Measurements from ENCODE around the gene ZDHHC16.
A peak's percentile ranks its signal among the peaks of the same experiment; 100 is the strongest.
"Not testable (repeated sequence)": the region's sequence is repeated elsewhere in the genome, so short reads cannot be mapped to it uniquely, and the experiment has no call there.

The ZDHHC16 gene

GRCh38 chr10:97479410-97479809 lies 33.4 kb downstream of the ZDHHC16 start:
- H3K9me3 ChIP-seq (ENCODE audit: control insufficient read depth, insufficient read depth, low read depth, low read length); H3K27ac ChIP-seq (ENCODE audit: extremely low read depth, low read depth, low read length); H3K4me1 ChIP-seq (ENCODE audit: control insufficient read depth, insufficient read depth, low read length); CTCF ChIA-PET; H3K4me3 ChIP-seq (ENCODE audit: low read depth, low read length); POLR2A ChIA-PET: not testable (repeated sequence)
- peaks cover 22 to 82% of the 10 kb centered on the region in 2 experiments for H3K36me3 ChIP-seq (ENCODE audit: control insufficient read depth in 2 of 2, insufficient read depth in 1 of 2, low read length in 2 of 2)
- TF ChIP-seq ZBTB17 (tag by site-specific recombination; IDR thresholded peaks at IDR 0.05) = 0 out of 2 replicates have a peak, but pooled peaks have one; percentile 5

- CTCF ChIA-PET = no interaction called here
- H3K36me3 ChIP-seq (ENCODE audit: control insufficient read depth in 2 of 2, insufficient read depth in 1 of 2, low read length in 2 of 2) = peaks cover 22 to 76% of the 10 kb centered on the region in 2 experiments
- H3K4me1 ChIP-seq (ENCODE audit: control insufficient read depth, insufficient read depth, low read length) = no peaks in the 10 kb centered on the region
Observed at GRCh38 chr10:97479939-97480338, 34.0 kb downstream of the ZDHHC16 start.

GRCh38 chr10:97481071-97481470 lies 35.1 kb downstream of the ZDHHC16 start:
- CTCF ChIA-PET = interaction anchor here (1.1 kb wide), 1 partner anchor 73 kb away, joined by 4 read pairs; no protein-coding TSS in a partner anchor
- Histone ChIP-seq H3K36me3 (ENCODE audit: control insufficient read depth in 2 of 2, insufficient read depth in 1 of 2, low read length in 2 of 2) (peaks cover 13 to 69% of the 10 kb centered on the region in 2 experiments), H3K27ac (ENCODE audit: extremely low read depth, low read depth, low read length) (no peak overlapping the region), H3K9me3 (ENCODE audit: control insufficient read depth, insufficient read depth, low read depth, low read length) (no peaks in the 10 kb centered on the region), H3K4me3 (ENCODE audit: low read depth, low read length) (no peak overlapping the region), H3K4me1 (ENCODE audit: control insufficient read depth, insufficient read depth, low read length) (no peaks in the 10 kb centered on the region)
- POLR2A ChIA-PET = no interaction called here
- TF ChIP-seq ZNF433 (tag by site-specific recombination; IDR thresholded peaks at IDR 0.05; ENCODE audit: low read depth) = no peak
- TF ChIP-seq GLIS1 (tag by site-specific recombination; IDR thresholded peaks at IDR 0.05) = peak; percentile 29; the same call in 1 of the 2 replicates

More at GRCh38 chr10:97479939-97480338, 34.0 kb downstream of the ZDHHC16 start:
- POLR2A ChIA-PET = no interaction called here
- TF ChIP-seq ZNF791 (tag by site-specific recombination; IDR thresholded peaks at IDR 0.05) (no peak), SP2 (tag by site-specific recombination; IDR thresholded peaks at IDR 0.05) (no peak), ZNF768 (tag by site-specific recombination; IDR thresholded peaks at IDR 0.05) (no peak), ZNF561 (tag by site-specific recombination; IDR thresholded peaks at IDR 0.05; ENCODE audit: borderline replicate concordance) (no peak), TCF7L2 (IDR thresholded peaks at IDR 0.05; ENCODE audit: borderline replicate concordance, low read depth, low read length) (no peak), ZEB2 (tag by site-specific recombination; IDR thresholded peaks at IDR 0.05) (no peak), ZNF843 (tag by site-specific recombination; IDR thresholded peaks at IDR 0.05) (no peak), CTCF (tag by site-specific recombination; IDR thresholded peaks at IDR 0.05) (no peak), IKZF3 (tag by site-specific recombination; IDR thresholded peaks at IDR 0.05) (no peak), ZNF248 (tag by site-specific recombination; IDR thresholded peaks at IDR 0.05) (no peak), ZNF596 (tag by site-specific recombination; IDR thresholded peaks at IDR 0.05) (no peak), ZNF449 (tag by site-specific recombination; IDR thresholded peaks at IDR 0.05) (no peak)
- Histone ChIP-seq H3K9me3 (ENCODE audit: control insufficient read depth, insufficient read depth, low read depth, low read length) (no peaks in the 10 kb centered on the region), H3K4me3 (ENCODE audit: low read depth, low read length) (no peak overlapping the region), H3K27ac (ENCODE audit: extremely low read depth, low read depth, low read length) (no peak overlapping the region)

- Histone ChIP-seq H3K27ac (ENCODE audit: extremely low read depth, low read depth, low read length) (no peak overlapping the region), H3K36me3 (ENCODE audit: control insufficient read depth in 2 of 2, insufficient read depth in 1 of 2, low read length in 2 of 2) (peaks cover 9 to 56% of the 10 kb centered on the region in 2 experiments), H3K4me3 (ENCODE audit: low read depth, low read length) (no peak overlapping the region), H3K9me3 (ENCODE audit: control insufficient read depth, insufficient read depth, low read depth, low read length) (no peaks in the 10 kb centered on the region), H3K4me1 (ENCODE audit: control insufficient read depth, insufficient read depth, low read length) (no peaks in the 10 kb centered on the region)
- ChIA-PET POLR2A (no interaction called here), CTCF (interaction anchor here (1.1 to 1.4 kb wide), 2 partner anchors 19 to 70 kb away, joined by 3 to 4 read pairs; no protein-coding TSS in a partner anchor)
- TF ChIP-seq AEBP2 (tag by site-specific recombination; IDR thresholded peaks at IDR 0.05; ENCODE audit: borderline replicate concordance) (no peak), GLI2 (tag by site-specific recombination; IDR thresholded peaks at IDR 0.05; ENCODE audit: borderline replicate concordance, low read depth) (no peak), ZNF488 (tag by site-specific recombination; IDR thresholded peaks at IDR 0.05) (no peak), ZNF394 (tag by site-specific recombination; IDR thresholded peaks at IDR 0.05; ENCODE audit: borderline replicate concordance) (no peak), HOXD13 (CRISPR knock-in tag; IDR thresholded peaks at IDR 0.05; ENCODE audit: borderline replicate concordance) (no peak), ZNF791 (tag by site-specific recombination; IDR thresholded peaks at IDR 0.05) (no peak), ZNF248 (tag by site-specific recombination; IDR thresholded peaks at IDR 0.05) (no peak), HOXA7 (CRISPR knock-in tag; IDR thresholded peaks at IDR 0.05; ENCODE audit: borderline replicate concordance) (no peak)
Observed at GRCh38 chr10:97482381-97482780, 36.4 kb downstream of the ZDHHC16 start.
